NB4 (cell line): ENCODE data around the gene NRP1.

Experiments used
- CTCF ChIP-seq: IDR thresholded peaks from one replicate; pipeline ENCODE4 v1.5.1; 2012; ENCODE audit warnings: low read depth, low read length
- MYC ChIP-seq: IDR thresholded peaks from 2 replicates; pipeline ENCODE4 v1.6.1; 2011; ENCODE audit warnings: low read depth, low read length
- POLR2A ChIP-seq: IDR thresholded peaks from 2 replicates; pipeline ENCODE4 v1.6.1; 2011; ENCODE audit warnings: mild to moderate bottlenecking; ENCODE audit not compliant: insufficient read length; ENCODE audit errors: extremely low read depth

- TF ChIP-seq CTCF (no peak), POLR2A (no peak), MYC (no peak)
Measured at GRCh38 chr10:33257439-33258080, 76.9 kb downstream of the NRP1 start.
